GM21423 (cell line): ENCODE measurements around the gene SLITRK2.

Experiments used
- ATAC-seq: cut with Tn5 transposase; IDR thresholded peaks from one replicate; pipeline ENCODE4 v1.9.1; 2021; ENCODE audit warnings: mild to moderate bottlenecking, moderate library complexity; ENCODE audit not compliant: unreplicated experiment

The SLITRK2 gene, protein sequence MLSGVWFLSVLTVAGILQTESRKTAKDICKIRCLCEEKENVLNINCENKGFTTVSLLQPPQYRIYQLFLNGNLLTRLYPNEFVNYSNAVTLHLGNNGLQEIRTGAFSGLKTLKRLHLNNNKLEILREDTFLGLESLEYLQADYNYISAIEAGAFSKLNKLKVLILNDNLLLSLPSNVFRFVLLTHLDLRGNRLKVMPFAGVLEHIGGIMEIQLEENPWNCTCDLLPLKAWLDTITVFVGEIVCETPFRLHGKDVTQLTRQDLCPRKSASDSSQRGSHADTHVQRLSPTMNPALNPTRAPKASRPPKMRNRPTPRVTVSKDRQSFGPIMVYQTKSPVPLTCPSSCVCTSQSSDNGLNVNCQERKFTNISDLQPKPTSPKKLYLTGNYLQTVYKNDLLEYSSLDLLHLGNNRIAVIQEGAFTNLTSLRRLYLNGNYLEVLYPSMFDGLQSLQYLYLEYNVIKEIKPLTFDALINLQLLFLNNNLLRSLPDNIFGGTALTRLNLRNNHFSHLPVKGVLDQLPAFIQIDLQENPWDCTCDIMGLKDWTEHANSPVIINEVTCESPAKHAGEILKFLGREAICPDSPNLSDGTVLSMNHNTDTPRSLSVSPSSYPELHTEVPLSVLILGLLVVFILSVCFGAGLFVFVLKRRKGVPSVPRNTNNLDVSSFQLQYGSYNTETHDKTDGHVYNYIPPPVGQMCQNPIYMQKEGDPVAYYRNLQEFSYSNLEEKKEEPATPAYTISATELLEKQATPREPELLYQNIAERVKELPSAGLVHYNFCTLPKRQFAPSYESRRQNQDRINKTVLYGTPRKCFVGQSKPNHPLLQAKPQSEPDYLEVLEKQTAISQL

DNA sequence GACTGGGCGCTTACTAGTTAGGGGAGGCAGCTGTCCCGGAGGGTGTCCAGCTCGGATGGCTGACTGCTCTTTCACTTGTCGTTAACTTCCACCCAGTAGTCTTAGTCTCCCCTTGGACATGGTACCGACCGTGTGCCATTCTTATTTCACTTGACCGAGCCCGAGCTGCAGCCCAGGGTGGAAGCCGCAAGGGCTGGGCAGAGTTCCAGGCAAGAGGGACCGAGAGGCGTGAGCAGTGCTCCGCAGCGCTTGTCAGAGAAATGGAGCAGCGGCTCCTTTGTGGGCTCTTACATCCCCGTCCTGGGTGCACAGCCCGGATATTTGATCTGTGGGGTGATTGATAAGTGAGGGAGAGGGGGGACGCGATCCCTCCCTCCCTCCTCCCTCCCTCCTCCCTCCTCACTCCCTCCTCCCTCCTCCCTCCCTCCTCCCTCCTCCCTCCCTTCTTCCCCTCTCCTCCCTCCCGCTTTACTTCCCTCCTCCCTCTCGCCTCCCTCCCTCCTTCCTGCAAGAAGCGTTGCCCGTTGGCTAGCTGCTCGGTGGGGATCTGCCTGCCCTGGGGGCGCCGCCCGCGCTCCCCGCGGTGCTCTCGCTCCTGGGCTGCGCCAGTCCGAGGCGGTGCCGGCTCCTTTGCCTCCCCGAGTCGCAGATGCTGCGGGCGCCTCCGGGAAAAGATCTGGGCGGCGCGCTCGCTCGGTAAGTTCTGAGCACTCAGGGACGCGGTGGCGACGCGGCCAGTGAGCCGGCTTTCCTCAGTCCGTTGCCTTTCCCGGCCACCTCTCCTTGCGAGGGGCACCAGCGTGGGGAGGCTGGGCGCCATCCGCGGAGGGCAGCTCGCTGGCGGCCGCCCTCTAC, at the start of gene SLITRK2:
SLITRK2 (plus strand) TSS at position 499 of the 855 bp plus-strand sequence. CDS start 4,597 bp downstream, outside the sequence.
- ATAC-seq: no peak

DNA sequence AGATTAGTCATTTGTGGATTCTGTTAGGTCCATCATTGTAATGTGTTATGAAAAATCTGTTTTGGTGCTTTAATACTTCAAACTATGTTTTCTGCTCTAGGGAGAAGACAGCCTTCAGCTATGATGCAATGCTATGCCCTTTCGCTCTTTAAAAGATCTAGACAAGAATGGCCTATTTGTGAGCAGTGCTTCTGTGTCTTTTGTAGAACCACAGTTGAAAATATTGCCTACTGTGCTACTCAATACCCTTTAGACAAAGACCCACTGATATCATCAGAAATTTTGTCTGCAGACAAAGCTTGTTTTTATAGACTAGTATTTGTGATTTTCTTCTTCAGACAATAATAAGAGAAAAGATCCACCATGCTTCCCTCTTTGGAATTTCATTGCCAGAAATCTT, 44.6 kb upstream of the SLITRK2 start:
- ATAC-seq: no peak

DNA sequence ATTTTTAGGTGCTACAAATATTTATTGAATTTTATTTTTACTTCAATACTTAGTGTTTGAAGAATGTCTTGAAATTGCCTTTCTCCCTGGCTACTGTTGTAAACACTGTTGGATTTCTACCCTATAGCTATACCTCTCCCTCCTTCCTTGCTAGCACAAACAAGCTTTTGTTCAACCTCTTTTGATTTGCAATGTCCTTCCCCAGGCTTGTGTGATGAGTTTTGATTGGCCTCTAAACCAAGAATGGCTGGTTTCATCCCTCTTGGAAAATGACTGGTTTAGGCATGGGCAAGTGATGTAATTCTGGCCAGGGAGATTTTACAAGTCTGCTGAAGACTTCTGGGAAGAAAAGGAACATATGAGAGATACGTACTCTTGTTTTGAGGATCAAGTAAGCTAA, 25.3 kb upstream of the SLITRK2 start:
- ATAC-seq: no peak

DNA sequence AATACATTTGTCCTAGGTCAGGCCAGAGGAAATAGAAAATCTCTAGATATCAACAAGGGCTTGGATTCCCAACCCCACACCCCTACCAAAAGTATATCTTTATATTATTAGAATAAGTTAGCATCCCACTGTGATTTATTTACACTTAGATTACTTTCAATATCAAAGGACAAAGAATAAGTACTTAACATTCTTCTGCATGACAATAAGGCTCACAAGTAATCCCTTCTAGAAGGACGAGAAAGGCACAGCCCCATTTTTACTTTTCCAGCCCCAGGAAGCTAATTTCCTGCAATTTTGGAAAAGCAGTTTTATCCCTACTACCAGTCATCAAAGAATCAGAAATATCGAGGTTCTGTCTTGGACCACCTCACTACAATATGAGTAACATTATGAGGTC, 14.1 kb upstream of the SLITRK2 start:
- ATAC-seq: no peak

DNA sequence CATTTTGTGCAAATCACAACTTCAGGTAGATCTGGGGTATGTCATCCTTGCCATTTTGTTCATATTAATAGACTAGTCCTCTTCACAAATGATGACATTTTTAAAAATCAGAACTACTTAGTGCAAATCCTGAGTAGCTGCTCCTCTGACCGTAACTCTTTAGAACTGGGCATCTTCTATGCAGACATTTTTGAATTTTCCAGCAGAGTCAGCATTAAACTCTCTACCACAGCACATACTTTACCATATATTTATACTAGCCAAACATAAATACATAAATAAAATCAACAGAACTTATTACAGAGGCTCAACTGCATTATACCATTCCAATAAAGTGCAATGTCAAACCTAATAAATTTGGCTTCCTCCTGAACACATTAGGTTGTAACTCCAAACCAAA, 4.5 kb upstream of the SLITRK2 start:
- no peak for ATAC-seq

DNA sequence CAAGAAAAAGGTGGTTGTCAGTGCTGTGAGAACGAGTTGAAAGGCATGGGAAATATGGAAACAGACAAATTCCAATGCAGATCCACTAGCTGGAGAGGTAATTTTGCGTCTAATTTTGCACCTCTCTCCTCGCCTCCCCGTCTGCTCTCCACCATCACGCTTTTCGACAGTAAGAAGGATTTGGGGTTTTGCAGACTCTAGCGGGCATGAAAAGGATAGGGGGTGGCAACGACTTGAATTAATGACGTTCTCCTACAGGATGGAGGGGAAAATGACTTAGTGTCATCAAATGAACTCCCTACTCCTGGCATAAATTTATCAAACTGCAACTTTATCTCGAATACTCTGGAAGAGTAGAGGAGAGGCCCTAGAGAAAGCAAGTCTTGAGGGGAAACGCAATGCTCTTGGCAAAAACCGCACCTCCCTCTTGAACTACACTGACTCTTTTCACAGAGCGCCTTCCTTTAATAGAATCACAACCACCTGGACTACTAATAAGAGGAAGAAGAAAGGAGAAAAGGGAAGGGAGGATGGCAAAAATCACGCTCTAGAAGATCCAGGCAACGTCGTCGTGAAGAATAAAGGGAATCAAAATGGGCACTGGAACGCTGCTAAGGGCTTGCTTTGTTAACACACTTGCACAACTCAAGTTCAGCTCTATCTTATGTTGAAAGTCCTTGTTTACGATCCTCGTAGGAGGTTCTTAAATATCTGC, 871 bp upstream of the SLITRK2 start:
- no peak for ATAC-seq

DNA sequence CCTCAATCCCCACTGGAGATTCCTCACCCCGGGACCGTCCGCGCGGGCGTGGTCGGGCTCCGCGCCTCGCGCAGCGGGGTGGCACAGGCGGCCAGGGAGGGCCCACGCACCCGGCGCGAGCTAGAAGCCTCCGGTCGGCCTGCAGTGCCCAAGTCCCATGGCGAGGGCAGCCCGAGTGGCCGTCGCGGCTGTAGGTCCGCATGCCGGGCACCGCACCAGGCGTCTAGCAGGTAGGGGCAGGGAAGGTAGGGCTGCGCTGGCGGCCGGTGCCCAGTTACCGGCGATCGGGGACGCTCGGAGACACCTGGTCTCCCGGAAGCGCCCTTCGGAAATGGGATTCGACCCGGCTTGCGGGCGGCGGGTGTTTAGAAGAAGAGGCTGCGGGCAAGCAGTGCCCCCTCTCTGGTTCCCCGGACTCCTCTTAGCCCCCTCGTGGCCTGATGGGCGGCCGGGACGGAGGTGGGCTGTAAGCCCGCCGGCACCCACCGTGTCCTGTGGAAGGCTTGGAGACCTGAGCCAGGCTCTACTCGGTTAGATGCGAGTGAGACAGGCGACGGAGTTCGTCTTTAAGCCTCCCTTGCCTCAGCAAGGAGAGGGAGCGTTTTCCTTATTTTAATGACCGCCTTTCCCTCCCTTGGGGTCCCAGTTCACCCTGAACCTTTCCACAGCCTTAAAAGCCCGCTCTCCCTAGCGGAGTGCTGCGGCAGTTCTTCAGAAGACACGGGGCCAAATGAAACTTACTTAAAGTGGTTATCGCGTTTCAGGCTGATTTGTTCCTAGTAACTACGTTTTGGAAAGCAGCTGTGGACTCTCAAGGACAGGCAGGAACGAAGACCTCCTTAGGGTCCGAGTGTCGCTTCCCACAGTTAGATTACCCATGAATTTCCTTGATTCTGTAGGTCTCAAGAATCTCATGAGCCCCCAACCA, 821 bp downstream of the SLITRK2 start:
- no peak for ATAC-seq

DNA sequence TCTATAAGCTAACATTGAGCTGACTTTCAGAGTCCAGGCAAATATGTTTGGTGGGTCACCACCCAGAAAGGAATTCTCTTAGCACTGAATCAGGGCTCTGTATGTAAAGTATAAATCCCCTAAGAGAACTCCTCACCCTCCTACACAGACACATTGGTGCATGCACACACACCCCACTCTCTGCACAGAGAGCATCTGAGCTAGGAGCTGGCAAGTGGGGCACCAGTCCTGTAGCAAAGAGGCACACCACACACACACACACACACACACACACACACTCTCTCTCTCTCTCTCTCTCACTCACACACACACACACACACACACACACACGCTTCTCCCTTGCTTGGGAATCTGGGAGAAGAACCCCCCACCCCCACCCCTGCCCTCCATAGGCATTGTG, 3.2 kb downstream of the SLITRK2 start:
- no peak for ATAC-seq

DNA sequence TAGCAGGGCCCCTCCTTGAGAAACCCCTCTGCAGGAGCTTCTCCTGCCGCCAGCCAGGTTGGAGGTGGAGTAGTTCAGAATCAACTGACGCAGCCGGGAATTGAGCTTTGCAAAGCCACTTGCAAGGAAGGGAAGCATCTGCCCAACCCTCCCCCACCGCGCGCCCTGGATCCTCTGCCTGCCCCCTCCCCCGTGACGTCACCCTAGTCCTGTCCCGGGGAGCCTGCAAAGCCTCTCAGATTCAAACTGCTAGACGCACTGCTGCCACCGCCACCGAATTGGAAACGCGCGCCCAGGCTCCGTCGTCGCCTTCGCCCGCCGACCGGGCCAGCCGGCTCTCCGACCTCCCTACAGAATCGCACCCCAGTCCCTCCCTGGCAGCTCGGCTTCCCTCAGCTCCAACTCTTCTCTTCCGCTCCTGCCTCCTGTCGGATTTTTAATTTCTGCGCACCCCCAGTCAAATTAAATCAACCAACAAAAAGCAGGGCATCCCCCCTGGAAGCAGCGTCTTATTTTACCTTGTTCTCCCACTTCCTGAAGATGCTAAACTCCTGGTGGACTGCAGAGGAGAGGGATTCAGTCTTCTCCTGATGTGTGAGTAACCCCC, 3.8 kb downstream of the SLITRK2 start:
- no peak for ATAC-seq

DNA sequence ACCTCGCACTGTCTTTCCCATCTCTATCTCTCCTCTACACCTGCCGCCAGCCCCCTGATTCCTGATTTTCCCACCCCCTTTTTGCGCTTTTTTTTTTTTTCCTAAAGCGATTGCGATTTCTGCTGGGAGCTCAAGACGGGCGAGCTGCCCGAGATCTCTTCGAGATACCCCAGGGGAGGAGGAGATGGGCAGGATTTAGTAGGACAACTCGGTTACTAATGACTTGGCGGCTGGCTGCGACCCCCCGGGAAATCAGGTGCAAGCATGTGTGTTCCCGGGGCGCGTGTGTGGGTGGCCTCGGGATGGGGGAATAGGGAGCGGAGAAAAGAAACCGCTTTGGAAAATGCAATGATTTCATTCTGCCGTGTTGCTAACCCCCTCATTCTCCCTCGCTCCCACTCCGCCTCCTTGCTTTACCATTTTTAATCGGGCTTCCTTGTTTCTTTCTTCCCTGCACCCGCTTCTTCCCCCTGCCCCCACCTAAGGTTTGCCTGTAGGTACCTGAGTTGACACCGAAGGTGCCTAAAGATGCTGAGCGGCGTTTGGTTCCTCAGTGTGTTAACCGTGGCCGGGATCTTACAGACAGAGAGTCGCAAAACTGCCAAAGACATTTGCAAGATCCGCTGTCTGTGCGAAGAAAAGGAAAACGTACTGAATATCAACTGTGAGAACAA, 4.4 kb downstream of the SLITRK2 start:
- ATAC-seq: no peak

DNA sequence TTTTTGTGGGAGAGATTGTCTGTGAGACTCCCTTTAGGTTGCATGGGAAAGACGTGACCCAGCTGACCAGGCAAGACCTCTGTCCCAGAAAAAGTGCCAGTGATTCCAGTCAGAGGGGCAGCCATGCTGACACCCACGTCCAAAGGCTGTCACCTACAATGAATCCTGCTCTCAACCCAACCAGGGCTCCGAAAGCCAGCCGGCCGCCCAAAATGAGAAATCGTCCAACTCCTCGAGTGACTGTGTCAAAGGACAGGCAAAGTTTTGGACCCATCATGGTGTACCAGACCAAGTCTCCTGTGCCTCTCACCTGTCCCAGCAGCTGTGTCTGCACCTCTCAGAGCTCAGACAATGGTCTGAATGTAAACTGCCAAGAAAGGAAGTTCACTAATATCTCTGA, 5.5 kb downstream of the SLITRK2 start:
- no peak for ATAC-seq

DNA sequence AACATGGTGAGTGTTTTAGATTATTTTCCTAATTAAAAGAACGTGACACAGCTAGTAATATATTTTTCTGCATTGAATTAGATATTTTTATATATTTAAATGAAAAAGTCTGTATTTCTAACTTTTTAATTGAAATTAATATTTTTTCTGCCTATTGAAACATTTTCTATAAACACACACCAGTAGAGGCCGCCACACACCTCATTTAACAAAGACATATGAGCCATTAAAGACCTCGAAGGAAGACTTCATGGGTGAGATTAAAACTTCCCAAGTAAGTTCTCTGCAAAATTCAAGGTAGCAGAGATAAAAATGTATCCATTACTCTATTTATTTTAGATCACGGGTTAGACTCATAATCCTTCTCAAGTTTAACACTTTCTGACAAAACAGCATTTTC, 8.3 kb downstream of the SLITRK2 start:
- no peak for ATAC-seq

DNA sequence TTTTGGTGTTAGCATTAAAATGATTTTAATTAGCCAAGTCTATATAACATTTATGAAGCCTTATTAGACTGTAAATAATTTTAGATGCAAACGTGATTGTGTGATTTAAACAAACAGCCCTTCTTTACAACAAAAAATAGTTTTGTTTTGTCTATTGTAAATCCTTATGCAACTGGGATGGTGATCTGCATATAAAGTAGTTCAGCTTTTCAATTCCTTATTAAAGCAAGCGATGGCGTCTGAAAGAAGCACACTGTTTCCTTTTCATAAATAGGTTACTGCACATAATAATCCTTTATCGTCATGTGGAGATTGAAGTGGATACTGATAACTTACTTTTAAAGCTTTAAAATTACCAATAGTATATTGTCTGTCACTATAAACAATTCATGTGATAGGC, 8.8 kb downstream of the SLITRK2 start:
- no peak for ATAC-seq

DNA sequence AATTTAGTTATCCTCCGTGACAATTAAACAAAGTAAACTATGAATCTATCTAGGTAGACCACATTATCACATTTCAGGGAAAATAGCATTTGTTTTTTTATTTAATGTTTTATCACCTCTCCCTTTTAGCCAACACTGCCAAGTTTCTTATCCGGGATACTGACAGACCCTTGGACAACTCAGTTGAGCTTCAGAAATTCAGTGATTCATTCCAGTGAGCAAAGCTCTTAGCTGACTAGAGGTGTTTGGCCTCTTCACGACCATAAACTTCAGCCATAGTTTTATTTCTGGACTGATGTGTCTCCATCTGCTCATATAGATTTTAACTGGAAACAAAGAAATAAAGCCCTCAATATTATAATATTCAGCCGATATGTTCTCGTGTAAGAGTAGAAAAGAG, 15.2 kb downstream of the SLITRK2 start:
- no peak for ATAC-seq

DNA sequence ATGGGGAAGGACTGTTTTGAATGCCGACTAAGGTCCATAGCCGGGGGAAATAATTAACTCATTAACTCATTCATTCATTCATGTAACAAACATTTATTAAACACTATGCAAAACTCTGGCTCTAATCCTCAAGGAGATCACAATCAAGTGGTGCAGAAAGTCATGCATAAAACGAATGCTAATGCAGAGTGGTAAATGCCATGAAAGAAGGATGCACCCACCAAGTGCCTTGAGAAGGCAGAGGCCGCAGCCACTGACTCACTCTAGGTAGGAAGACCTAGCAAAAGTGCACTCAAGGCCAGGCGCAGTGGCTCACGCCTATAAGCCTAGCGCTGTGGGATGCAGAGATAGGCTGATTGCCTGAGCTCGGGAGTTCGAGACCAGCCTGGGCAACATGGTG, 22.9 kb downstream of the SLITRK2 start:
- no peak for ATAC-seq

DNA sequence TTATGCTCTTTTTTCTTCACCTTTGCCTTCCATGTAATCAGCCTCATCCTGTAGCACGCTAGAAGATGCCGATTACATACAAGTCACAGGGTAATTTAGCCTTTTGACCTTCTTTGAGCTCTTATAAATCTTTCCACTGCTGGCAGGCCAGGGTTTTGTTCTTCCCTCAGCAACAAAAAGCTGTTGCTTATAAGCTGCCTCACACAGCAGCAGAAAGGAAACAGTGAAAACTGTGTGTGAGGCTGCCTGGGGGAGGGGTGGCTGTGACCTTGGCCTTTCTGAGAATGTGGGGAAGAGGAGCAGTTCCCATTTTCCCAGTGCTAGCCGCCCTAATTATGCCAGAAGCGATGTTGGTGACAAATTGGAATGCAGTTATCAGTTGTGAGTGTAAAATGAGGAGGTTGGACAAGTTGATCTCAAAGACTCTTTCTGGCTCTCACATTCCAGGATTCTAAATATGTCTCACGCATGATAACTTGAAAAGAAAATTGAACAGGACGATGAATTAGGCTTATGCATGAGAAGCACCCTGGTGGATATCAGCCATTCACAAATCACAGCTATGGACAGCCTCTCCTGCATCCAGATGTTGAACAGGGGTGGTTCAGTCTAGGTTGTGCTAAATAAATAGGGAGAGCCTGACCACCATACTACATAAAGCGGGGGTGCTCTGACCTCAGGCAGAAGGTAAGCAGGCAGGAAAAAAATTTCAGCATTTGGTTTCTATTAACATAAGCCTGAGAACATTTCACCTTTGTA, 25.7 kb downstream of the SLITRK2 start:
- ATAC-seq: no peak

DNA sequence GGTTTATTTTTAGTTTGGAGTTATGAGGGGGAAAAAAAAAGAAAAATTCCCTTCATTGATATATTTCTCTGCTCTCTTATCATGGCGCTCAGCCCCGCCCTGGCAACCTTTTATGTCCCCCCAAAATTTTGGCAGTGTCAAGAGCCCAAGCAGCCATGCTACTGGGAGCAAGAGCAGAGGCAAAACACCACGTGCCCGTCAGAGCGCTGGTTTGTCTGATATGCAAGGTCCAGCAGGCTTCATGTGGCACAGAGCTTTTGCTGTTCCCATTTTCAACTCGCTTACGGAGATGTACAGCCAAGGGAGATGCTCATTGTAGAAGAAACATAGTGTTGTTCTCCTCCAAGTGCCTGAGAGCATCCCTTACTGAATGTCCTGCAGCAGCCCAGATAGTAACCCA, 27.3 kb downstream of the SLITRK2 start:
- no peak for ATAC-seq

DNA sequence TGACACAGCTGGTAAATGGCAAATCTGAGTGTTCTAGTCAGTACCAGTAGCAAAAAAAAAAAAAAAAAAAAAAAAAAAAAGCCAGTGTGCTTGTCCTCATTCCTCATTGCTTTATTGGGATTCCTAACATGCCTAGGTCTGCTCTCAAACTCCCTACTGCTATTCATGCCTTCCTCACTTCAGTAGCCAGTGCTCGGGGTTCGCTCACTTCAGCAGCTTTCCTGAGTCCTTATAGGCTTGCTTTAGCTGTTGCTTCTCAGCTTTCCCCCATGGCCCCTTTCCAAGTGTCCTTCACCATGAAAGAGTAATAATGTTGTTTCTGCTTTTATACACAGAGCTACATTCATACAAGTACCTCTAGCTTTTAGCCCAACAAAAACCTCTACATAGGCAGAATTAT, 30.8 kb downstream of the SLITRK2 start:
- ATAC-seq: no peak
